Inflammatory macrophage treated with lipopolysaccharide for 4 hours (primary cell): Measurements from ENCODE around the gene BTBD10.

Experiments used
- DNase-seq: peaks from one replicate; pipeline ENCODE4 v3.0.0-alpha.2; 2020

Gene BTBD10

DNA sequence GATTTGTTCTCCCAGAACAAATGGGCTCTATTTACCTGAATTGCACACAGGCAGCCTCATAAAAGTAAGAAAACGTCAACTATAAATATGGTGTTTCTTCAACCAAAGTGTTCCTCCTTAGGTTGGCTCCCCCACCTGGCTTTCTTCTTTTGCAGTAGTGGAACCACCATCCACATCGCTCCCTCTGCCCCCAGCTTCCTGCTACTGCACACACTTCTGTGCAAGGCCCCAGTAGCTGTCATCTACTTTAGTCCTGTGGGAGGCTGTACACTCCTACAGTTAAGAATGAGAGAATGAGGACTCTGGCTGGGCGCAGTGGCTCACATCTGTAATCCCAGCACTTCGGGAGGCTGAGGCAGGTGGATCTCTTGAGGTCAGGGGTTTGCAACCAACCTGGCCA lies 95.9 kb downstream of the BTBD10 start:
- DNase-seq, result no peak

DNA sequence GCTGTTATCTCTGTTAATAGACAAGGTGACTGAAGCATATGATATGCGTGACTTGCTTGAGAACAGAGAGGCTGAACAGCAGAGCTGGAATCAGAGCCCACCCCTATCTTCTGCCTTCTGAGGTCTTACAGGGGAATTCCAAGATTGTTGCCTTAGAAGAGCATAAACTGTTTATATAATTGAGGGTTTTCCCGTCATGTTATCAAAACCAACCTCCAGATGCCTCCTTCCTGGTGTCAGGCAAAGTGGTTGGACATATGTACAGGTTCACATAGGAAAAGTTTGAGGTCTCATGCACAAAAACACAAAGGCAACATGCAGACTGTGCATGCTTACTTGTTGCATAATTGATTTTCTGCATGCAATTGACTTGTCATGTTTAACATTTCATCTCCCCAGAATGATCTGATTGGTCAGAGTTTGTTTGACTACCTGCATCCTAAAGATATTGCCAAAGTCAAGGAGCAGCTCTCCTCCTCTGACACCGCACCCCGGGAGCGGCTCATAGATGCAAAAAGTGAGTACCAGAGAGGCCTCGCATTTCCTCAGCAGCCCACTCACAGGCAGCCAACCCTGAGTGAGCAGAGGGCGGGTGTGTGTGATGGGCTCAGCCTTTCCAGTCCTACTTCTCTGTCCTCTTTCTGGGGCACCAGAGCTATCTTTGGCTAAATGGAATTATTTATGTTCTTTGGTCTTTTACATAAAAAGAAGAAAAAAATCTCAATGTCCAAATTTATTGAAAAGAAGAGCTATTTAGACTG lies 96.6 kb downstream of the BTBD10 start:
- no peak for DNase-seq

DNA sequence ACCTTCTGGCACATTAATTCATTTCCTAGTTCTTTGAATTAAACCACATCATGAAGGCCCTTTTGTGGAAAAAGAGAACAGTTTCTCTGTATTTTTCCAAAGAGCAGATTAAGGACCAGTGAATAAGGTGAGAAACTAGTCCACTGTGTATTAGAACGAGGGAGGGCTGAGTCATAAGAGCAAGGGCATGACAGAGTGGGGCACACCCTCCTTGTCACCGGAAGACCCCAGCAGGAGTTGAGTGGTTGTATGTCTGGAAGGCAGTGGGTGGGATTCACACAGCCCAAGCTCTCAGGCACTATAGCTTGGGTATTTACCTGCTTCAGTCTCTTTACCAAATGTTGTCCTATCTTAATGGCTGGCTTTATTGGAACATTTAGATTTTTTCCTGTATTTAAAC lies 98.6 kb downstream of the BTBD10 start:
- DNase-seq, result no peak

- DNase-seq, result no peak
These were observed 100.4 kb downstream of the BTBD10 start for GRCh38 chr11:13362596-13363109.

- DNase-seq, result no peak
These were observed 104.3 kb downstream of the BTBD10 start for GRCh38 chr11:13358596-13359270.

DNA sequence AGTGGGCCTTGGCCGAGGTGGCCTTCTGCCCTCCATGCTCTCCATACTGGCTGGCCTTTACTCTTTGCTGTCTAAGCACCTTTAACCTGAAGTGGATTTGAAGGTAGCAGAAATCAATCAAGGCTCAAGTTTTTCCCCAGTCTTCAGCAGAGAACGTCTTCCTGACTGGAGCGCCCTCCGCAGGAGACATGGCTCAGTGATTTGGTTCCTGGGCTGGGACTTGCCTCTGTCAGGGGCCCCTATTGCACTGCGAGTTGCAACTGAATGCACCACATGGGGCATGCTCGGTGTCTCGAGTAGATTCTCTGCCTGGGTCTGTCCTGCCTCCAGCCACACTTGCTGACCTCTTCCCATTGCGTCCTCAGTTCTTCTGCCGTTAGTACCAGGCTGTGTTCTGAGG lies 105.8 kb downstream of the BTBD10 start:
- DNase-seq, result no peak

DNA sequence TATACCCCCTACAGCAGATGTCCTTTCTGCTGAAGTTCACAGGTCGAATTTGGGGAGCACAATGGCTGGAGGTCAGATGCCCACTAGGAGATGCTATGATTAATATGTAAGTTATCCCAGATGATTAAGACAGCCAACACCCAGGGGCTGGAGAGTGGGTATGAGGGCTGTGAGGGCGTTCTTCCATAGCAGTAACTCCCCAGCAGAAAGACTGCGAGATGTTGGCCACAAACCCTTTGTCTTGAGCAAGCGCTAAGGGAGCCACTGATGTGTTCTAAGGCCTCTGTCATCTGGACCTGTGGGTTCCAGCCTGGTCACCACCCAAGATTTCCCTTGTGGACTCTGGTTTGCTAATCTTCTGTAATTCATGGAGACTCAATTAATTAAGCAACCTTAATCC lies 107.8 kb downstream of the BTBD10 start:
- DNase-seq, result no peak

GRCh38 chr11:13354335-13354734 lies 108.7 kb downstream of the BTBD10 start:
- DNase-seq, result no peak

GRCh38 chr11:13352711-13353110 lies 110.3 kb downstream of the BTBD10 start:
- no peak for DNase-seq

DNA sequence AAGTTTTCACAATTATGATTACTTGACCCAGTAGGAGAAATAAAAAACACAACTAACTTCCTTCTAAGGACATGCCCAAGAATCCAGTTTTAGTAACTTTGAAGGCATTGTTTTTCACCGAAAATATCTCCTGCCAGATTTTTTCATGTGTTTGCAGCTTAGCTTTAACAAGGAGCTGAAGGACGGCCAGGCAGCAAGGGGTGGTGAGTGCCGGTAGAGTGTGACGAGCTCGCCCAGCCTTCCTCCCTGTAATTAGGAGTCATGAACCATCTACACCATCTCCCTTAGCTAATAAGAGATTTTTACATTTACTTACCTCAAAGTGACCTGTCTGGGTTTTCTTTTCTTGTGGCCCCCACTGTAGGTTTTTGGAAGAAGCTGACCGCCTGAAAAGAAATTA lies 113.4 kb downstream of the BTBD10 start:
- DNase-seq, result no peak

DNA sequence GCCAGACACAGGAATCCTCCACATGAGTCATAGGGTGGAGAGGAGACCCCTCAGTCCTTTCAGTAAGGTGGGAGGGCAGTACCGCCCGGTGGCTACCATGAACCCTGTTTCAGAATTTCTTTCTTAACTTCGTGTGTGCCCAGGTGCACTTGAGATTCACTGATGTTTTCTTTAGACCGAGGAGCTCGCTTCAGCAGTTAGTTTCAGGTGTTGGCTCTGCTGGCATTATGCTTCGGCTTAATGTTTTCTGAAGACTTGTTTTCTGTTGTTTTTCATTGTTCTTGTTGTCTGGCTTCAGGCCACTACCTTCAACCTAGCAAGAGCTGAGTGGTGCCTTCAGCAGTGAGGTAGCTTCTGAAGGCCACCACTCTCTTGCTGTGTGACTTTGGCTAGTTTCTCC lies 114.0 kb downstream of the BTBD10 start:
- no peak for DNase-seq

DNA sequence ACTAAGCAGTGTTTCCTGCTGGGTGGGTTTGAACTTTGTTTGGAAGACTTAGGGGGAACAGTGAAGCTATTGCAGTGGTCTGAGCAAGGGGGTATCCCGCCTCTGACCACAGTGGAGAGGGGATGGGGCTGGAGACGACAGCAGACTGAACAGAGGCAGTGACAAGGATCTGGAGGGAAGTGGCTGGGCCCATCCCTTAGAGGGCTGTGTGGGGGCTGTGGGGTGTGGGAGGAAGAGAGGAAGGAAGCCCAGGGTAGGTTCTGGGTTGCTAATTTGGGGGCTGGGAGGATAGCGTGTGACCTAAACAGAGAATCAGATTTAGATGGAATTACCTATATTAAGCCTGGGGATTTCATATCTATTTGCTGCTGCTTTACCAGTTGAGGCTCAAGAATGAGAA lies 114.7 kb downstream of the BTBD10 start:
- DNase-seq, result peak; percentile 16

DNA sequence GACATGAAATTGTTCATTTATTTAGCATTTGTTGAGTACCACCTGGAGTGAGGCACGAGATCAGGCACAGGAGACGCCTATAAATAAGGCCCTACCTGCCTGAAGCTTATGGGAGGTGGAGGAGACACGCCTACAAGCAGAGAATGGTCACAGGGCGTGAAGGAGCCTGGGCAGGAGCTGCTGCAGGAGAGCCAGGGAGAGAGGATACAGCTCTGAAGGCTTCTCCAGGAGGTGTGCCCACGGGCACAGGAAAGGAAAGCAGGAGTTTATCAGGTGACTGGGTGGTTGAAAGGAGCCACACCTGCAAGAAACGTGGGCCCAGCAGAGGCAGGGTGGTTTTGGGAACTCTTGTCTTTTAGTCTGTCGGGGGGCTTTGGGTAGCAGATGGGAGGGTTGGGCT lies 115.1 kb downstream of the BTBD10 start:
- DNase-seq, result no peak

- DNase-seq, result no peak
These were observed 116.6 kb downstream of the BTBD10 start for GRCh38 chr11:13346470-13346869.

DNA sequence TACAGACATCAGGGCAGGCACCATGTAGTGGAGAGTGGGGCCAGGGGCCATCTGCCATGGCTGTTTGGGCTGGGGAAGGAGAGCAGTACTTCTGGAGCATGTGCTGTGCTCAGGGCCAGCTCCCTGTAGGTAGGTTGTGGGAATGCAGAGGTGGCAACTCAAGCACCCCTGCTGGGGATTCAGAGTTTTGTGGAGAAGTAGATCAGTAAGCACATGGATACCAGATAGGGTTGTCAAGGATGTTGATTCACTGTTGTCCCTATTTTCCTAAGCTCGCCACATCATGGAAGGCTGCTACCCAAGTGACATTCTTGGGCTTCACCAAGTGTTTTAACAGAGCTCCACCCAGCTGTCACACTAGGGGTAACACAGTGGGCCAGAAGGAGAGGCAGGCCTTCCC lies 118.2 kb downstream of the BTBD10 start:
- DNase-seq, result no peak

DNA sequence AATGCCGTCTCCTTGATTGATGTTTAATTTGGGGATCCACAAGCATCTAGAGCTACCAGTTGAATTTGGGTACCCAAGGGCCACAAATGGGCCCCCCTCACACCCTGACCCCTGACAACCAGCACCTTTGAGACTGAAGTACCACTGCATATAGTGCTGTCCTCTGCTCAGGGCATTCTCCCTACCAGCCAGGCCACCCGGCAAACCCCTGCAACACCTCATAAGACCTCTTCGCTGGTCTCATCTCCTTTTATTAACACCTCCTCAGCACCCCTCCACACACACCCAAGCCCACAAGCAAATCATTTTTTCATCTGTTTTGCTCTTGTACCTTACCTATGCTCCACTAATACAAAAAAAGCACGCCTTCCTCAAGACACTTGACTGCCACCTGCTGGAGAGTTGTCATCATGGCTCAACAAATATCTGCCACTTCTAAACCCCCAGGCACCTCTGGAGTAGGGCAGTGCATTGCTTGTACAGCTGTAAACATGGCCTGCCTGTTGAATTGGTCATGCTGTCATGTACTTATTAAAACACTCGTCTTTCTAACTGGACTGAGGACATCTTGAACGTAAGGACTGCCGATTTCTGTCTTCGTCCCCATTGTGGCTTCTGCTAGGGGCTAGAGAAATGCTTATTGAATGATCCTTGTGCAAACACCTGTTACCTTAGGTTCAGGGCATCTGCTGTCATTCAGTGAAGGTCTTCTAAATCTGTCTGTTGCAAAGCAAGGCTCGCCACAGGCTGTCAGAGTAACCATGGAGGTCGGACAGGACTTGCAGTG lies 118.9 kb downstream of the BTBD10 start:
- DNase-seq, result peak; percentile 68

GRCh38 chr11:13343067-13343466 lies 120.0 kb downstream of the BTBD10 start:
- DNase-seq, result no peak

DNA sequence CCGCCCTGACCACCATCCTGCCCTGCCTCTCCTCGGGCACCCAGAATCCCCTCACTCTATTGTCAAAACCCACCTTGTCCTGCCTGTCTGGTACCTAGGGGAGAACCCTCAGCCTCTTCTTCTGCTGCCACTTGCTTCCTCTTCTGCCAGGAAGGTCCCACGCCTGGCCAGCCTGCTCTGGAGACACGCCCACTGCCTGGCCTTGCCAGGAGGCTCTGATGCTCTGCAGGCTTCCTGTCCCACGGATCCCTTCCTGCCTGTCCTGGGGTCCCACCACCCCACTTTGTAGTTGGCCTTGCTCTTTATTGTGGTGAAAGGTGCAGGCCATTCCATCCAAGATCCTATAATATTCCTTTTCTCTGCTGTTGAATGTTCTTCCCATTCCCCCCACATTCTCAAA lies 122.0 kb downstream of the BTBD10 start:
- DNase-seq, result peak; percentile 27

GRCh38 chr11:13339195-13340153 lies 123.5 kb downstream of the BTBD10 start:
- peak; percentile 23 for DNase-seq

DNA sequence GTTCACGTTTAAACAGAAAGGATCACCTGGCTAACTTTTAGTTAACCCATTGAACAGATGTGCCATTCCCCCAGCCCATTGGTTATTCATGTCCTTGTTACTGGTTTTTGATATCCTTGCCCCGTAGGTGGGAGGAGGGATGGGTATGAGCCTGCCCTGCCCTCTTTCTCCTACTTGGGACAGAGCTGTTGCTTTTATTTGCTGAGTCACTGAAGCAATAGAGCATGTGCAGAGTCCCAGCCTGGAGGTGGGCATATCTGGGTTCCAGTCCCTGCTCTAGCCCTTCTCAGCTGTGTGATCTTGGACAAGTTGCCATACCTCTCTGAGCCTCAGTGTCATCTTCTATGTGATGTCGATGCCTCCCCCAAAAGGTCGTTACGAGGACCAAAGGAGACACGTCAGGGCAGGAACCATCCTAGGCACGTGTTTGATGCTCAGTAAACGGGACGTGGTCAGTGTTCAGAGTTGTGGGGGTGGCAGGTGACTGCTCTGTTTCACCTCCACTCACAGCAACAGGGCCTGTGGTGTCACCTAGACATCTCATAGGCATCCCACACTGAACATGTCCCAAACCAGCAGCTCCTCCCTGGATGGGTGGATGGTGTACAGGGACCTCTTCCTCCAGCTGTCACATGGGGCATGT lies 124.5 kb downstream of the BTBD10 start:
- DNase-seq, result peak; percentile 55

DNA sequence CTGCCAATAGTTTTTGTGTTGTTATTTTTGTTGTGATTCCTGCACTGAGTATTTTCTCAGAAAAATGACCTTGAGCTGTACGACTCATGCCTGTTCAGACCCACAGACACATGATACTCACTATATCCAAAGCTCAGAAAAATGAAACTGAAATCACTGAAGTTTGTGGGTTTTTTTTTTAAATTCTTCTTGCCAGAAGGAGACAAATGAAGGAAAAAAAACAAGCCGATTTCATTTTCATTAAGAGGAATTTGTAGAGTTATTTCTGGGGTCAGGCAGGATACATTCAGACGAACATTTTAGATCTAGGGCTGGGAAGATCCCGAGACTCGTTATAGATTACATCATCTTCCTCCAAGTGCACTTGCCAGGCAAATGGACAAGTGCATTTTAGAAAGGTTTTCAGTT lies 125.0 kb downstream of the BTBD10 start:
- DNase-seq, result peak; percentile 80
